SIG-M5 treated with dmso at 0.1 percent for 504 hours (cell line): ENCODE measurements around the gene ZNF580.

Experiments
- DNase-seq: peaks from one replicate; lab custom pipeline; 2025; ENCODE audit not compliant: unreplicated experiment; lab: John Stamatoyannopoulos, UW

Gene ZNF580

GRCh38 chr19:55656988-55657747, 16.4 kb downstream of the ZNF580 start:
- DNase-seq, result peak; percentile 11

GRCh38 chr19:55658846-55659459, 18.2 kb downstream of the ZNF580 start:
- DNase-seq, result no peak

- no peak for DNase-seq
These were observed 19.0 kb downstream of the ZNF580 start for GRCh38 chr19:55659822-55660221.

GRCh38 chr19:55660404-55660803, 19.6 kb downstream of the ZNF580 start:
- no peak for DNase-seq

GRCh38 chr19:55660991-55661390, 20.2 kb downstream of the ZNF580 start:
- DNase-seq, result no peak

GRCh38 chr19:55661826-55662225, 21.0 kb downstream of the ZNF580 start:
- DNase-seq, result peak; percentile 23

- DNase-seq, result no peak
These were observed 23.2 kb downstream of the ZNF580 start for GRCh38 chr19:55663846-55664536.

- no peak for DNase-seq
These were observed 25.7 kb downstream of the ZNF580 start for GRCh38 chr19:55666343-55667005.

GRCh38 chr19:55667006-55667381, 26.2 kb downstream of the ZNF580 start:
- DNase-seq, result no peak

- DNase-seq, result no peak
These were observed 26.7 kb downstream of the ZNF580 start for GRCh38 chr19:55667511-55667910.

GRCh38 chr19:55667958-55668357, 27.2 kb downstream of the ZNF580 start:
- DNase-seq, result no peak

GRCh38 chr19:55668603-55669348, 28.0 kb downstream of the ZNF580 start:
- no peak for DNase-seq

- no peak for DNase-seq
These were observed 28.8 kb downstream of the ZNF580 start for GRCh38 chr19:55669418-55670279.

GRCh38 chr19:55670280-55671053, 29.7 kb downstream of the ZNF580 start:
- DNase-seq, result no peak

GRCh38 chr19:55671054-55671378, 30.2 kb downstream of the ZNF580 start:
- no peak for DNase-seq

GRCh38 chr19:55672418-55672817, 31.6 kb downstream of the ZNF580 start:
- no peak for DNase-seq

- DNase-seq, result no peak
These were observed 32.7 kb downstream of the ZNF580 start for GRCh38 chr19:55673465-55673864.

GRCh38 chr19:55673889-55674288, 33.1 kb downstream of the ZNF580 start:
- no peak for DNase-seq

GRCh38 chr19:55674459-55674840, 33.6 kb downstream of the ZNF580 start:
- no peak for DNase-seq
